Esophagus (tissue), 2 donors: ENCODE data around the gene NOL6. TPM values are rescaled to one million over a fixed set of nuclear protein-coding genes. Genes with fewer than 3 reads are reported as not detected.
"Not testable (repeated sequence)": the region's sequence is repeated elsewhere in the genome, so short reads cannot be mapped to it uniquely, and the experiment has no call there.

ENCODE experiments used
- H3K27ac ChIP-seq, 2 donors: one replicate each; pipeline ENCODE4 v1.5.1; 2013; ENCODE audit warnings: low read depth in 2 of 2, mild to moderate bottlenecking in 2 of 2, inconsistent platforms in 1 of 2, low read length in 1 of 2, moderate library complexity in 1 of 2
- H3K27me3 ChIP-seq, 2 donors: one replicate each; pipeline ENCODE4 v1.6.1; 2013; ENCODE audit warnings: low read length in 2 of 2, control low read depth in 1 of 2, mild to moderate bottlenecking in 1 of 2; ENCODE audit not compliant: insufficient read depth in 2 of 2, control insufficient read depth in 1 of 2
- H3K36me3 ChIP-seq, 2 donors: one replicate each; pipeline ENCODE4 v1.6.1; 2013; ENCODE audit warnings: low read length in 1 of 2; ENCODE audit not compliant: control insufficient read depth in 2 of 2, insufficient read depth in 2 of 2
- H3K4me1 ChIP-seq, 2 donors: one replicate each; pipeline ENCODE4 v1.6.1; 2013; ENCODE audit warnings: low read length in 1 of 2; ENCODE audit not compliant: control insufficient read depth in 2 of 2, insufficient read depth in 2 of 2
- H3K4me3 ChIP-seq, 2 donors: one replicate each; pipeline ENCODE4 v1.5.1; 2013; ENCODE audit warnings: low read length in 2 of 2, mild to moderate bottlenecking in 2 of 2, low read depth in 1 of 2, moderate library complexity in 1 of 2
- H3K9me3 ChIP-seq, 2 donors: one replicate each; pipeline ENCODE4 v1.6.1; 2013; ENCODE audit warnings: mild to moderate bottlenecking in 2 of 2, low read depth in 1 of 2, low read length in 1 of 2, moderate library complexity in 1 of 2; ENCODE audit not compliant: control insufficient read depth in 2 of 2, insufficient read depth in 1 of 2
- WGBS, 2 donors: extraction: QIAGEN DNeasy Blood & Tissue Kit; methylation state at CpG; one replicate each; pipeline ENCODE4 v1.1.7; 2013; 5-methylcytosine and 5-hydroxymethylcytosine counted together
- polyA plus RNA-seq, 2 donors: library from polyadenylated mRNA; stranded (reverse); fragments of 200-250 nt; gene quantifications; one replicate each; pipeline ENCODE4 v1.2.3, GENCODE V29; 2013
- donor health status: healthy with polysubstance abuse.
- donor health status: Bipolar disorder and iron deficiency.

NOL6 gene
- polyA plus RNA-seq, 2 donors = 25.2 to 29.2 TPM

DNA sequence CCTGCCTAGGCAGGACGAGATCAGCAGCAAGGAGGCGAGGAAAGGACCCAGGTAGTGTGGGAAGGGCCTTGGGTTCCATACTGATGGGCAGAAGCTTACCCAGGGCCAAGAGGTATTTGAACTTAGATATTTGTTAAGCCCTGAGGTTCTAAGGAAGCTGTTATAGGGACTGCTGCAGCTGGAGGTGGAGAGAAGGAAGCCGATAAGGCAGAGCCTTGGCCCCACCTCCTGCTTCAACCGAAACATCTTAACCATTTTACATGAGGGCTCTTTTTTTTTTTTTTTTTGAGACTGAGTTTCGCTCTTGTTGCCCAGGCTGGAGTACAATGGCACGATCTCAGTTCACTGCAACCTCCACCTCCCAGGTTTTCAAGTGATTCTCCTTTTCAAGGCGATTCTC is 17.8 kb downstream of the NOL6 start:
- Histone ChIP-seq H3K27me3 (no peaks in the 10 kb centered on the region), H3K27ac (no peak overlapping the region), H3K9me3 (no peaks in the 10 kb centered on the region), H3K4me1 (peaks cover 0 to 33% of the 10 kb centered on the region in 2 donors), H3K36me3 (no peaks in the 10 kb centered on the region), H3K4me3 (no peak overlapping the region)
- 84 to 88% methylated on average over 7 of the region's 7 CpGs for WGBS, 2 donors

DNA sequence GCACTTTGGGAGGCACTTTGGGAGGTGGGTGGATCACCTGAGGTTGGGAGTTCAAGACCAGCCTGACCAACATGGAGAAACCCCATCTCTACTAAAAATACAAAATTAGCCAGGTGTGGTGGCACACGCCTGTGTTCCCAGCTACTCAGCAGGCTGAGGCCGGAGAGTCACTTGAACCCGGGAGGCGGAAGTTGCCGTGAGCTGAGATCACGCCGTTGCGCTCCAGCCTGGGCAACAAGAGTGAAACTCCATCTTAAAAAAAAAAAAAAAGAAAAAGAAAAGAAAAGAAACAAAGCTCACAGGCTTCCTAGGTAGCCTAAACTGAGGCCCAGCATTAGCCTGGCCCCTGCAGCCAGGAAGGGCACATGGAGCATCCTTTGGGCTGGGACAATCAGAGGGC is 18.3 kb downstream of the NOL6 start:
- H3K4me1 ChIP-seq = peaks cover 0 to 30% of the 10 kb centered on the region in 2 donors
- not testable (repeated sequence) for H3K4me3 ChIP-seq, H3K9me3 ChIP-seq, H3K27ac ChIP-seq, H3K27me3 ChIP-seq, H3K36me3 ChIP-seq
- WGBS, 2 donors = 95 to 98% methylated on average over 8 of the region's 8 CpGs

DNA sequence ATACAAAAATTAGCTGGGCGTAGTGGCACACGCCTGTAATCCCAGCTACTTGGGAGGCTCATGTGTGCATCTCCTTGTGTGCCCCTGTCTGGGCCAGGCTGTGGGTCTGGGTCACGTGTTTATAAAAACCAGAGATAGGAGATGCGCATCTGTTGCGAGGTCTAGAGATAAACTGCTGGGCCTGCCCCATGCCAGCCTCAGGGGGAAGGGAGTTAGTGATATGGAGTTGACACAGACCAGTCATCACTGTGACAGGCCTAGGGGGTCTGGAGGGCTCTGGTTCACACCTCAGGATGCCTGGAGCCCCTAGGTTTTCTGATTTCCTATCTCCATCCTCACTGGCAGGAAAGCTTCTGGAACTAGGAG is 19.1 kb downstream of the NOL6 start:
- H3K27ac ChIP-seq, H3K9me3 ChIP-seq, H3K36me3 ChIP-seq, H3K4me3 ChIP-seq, H3K27me3 ChIP-seq: not testable (repeated sequence)
- WGBS, 2 donors = 80 to 88% methylated on average over 5 of the region's 5 CpGs
- peaks cover 0 to 26% of the 10 kb centered on the region in 2 donors for H3K4me1 ChIP-seq

DNA sequence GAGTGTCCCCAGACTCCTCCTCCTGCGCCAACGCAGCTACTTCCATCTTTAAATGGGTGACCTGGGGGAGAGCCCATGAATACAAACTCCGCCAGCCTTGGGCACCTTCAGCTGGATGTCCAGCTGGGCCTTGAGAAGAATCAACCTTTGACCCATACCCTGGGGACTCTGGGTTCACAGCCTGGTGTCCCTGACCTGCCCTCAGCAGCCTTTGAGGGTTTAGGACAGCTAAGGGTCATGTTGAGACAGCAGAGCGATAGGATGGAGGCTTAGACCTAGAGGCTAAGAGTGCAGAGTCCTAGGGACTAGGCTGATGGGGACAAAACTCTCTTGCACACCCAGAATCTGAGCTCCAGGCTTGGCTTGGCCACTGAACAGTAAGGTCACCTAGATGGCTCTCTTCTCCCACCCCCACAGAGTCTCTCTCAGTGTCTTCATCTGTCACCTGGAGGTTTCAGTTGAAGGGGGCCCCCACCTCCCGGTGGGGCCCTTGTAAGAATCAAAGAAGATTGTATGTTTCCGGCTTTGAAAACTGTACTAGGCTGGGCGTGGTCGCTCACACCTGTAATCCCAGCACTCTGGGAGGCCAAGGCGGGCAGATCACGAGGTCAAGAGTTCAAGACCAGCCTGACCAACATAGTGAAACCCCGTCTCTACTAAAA is 19.6 kb downstream of the NOL6 start:
- Histone ChIP-seq H3K27me3 (no peaks in the 10 kb centered on the region), H3K36me3 (no peaks in the 10 kb centered on the region), H3K27ac (peak overlapping the region; percentile 62 to 77), H3K4me3 (no peak overlapping the region), H3K9me3 (no peaks in the 10 kb centered on the region), H3K4me1 (peaks cover 0 to 22% of the 10 kb centered on the region in 2 donors)
- WGBS, 2 donors = 70 to 74% methylated on average over 11 of the region's 11 CpGs

DNA sequence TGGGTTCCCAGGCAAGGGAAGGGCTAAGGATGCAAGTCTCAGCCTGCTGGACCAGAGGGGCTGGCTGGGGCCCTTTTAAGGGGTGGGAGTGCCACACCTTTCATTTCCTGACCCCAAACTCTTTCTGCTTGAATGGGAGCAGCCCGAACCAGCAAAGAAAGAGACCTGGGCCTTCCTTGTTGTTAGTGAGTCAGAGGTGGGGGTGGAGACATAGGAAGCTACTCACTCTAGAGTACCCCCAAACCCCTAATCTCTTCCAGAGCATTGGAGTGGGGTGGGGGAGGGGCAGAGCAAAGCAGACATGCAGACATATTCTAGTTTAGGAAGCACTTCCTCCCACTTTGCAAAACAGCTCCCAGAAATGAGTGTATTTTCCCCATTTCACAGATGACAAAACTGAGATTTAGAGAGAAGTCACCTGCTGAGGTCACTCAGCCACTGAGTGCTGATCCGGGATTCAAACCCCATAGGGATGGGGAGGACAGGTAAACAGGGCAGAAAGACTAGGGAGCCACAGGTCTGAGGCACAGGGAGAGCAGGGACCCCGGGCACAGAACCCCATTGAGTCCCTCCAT is 20.4 kb downstream of the NOL6 start:
- Histone ChIP-seq H3K36me3 (no peaks in the 10 kb centered on the region), H3K9me3 (no peaks in the 10 kb centered on the region), H3K27ac (peak overlapping the region; percentile 62 to 77), H3K4me3 (no peak overlapping the region), H3K4me1 (peaks cover 0 to 18% of the 10 kb centered on the region in 2 donors), H3K27me3 (no peaks in the 10 kb centered on the region)
- 63 to 65% methylated on average over 3 of the region's 3 CpGs for WGBS, 2 donors

DNA sequence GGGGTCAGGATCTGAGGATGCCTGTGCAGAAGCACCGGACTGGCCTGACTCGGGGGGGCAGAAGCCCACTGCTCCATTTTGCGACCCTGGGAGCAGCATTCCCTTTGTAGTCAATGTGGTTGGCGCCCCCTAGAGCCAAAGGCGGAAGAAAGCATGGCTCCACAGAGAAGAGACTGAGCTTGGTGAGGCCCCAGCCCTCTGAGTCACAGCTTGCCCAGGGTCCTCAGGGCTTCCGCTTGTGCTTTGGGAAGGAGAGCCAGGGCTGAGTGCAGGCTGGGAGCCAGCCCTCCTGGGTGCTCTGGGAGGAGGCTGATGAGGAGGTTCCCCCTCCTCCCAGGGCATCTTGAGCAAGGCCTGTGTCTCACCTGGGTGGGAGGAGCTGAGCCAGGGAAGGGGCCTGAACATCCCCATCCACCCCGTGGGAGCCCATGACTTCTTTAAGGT is 20.9 kb downstream of the NOL6 start:
- no peaks in the 10 kb centered on the region for H3K9me3 ChIP-seq
- H3K4me1 ChIP-seq = peaks cover 2 to 20% of the 10 kb centered on the region in 2 donors
- H3K4me3 ChIP-seq = no peak overlapping the region
- no peaks in the 10 kb centered on the region for H3K27me3 ChIP-seq
- H3K27ac ChIP-seq = peak overlapping the region; percentile 62 to 77
- WGBS, 2 donors = 12 to 16% methylated on average over 7 of the region's 7 CpGs
- no peaks in the 10 kb centered on the region for H3K36me3 ChIP-seq

DNA sequence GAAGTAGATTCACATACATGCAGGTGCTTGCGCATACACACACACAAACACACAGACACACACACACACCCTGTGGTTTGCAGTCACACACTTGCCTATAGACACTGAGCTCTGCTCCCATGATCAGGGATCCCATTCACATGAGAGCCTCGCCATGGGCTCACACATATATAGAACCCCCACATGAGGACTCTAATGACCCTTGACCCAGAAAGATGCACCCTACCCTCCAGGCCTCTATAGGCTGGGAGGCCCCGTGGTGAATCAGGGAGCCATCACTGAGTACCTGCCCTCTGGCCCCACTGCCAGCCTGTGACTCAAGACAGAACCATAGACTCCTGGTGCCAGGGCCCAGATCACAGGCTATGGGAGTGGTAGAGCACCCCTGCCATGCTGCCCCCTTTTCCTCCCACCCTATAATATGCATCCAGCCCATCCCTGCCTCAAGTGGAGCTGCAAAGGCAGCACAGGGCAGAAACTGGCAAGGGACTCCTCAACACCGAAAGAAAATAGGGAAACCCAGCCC is 23.0 kb downstream of the NOL6 start:
- Histone ChIP-seq H3K36me3 (peaks cover 0 to 4% of the 10 kb centered on the region in 2 donors), H3K27ac (peak overlapping the region in 1 of 2 donors; percentile 38), H3K27me3 (no peaks in the 10 kb centered on the region), H3K9me3 (no peaks in the 10 kb centered on the region), H3K4me1 (peaks cover 2 to 18% of the 10 kb centered on the region in 2 donors), H3K4me3 (no peak overlapping the region)
- 80 to 82% methylated on average over 4 of the region's 4 CpGs for WGBS, 2 donors

DNA sequence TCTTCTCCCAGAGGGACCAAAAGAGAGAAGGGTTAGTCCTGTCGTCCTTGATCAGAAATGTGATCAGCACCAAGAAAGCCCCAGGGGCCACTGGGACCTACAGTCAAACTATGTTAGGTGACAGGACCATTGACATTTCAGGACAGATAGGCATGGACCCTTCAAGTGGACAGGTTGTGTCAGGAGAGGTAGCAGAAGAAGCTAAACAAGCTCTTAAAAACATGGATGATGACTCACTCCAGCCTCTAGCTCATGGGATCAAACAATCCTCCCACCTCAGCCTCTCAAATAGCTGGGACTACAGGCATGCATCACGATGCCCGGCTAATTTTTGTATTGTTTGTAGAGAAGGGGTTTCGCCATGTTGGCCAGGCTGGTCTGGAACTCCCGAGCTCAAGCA is 24.0 kb downstream of the NOL6 start:
- WGBS, 2 donors = 82 to 84% methylated on average over 5 of the region's 5 CpGs
- H3K9me3 ChIP-seq = no peaks in the 10 kb centered on the region
- no peaks in the 10 kb centered on the region for H3K27me3 ChIP-seq

DNA sequence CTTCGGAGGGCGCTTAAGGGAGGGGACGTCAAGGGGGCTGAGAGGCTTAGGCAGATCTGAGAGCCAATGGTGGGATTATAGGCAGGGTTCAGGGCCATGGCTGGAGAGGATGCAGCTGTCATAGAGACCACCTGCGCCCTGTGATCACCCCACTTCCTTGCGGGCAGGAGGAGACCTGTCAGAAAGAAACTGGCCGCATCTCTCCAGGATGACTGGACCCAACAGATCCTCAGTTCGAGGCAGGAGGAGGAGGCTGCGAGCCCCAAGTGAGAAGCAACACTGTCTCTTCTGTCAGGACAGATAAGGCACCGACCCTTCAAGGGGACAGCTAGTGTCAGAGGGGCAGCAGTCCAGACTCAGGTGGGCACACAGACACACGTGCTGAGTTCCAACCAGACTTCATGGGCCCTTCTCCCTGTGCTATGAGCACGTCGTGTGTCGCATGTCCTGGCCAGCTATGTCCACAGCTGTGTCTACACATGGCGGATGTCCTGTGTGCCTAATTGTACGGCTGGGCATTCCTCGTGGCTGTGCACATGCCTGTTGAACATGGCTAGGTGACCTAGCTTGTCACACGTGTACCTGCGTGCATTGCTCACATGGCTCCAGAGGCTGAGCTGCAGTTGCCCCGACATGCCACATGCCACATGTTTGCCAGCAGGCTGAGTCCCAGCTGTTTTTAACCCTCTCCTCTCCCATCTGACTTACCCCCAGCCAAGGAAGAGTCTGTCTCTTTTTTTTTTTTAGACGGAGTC is 25.7 kb downstream of the NOL6 start:
- Histone ChIP-seq H3K27me3 (no peaks in the 10 kb centered on the region), H3K4me1 (peaks cover 5 to 24% of the 10 kb centered on the region in 2 donors), H3K4me3 (peak overlapping the region; percentile 56 to 86), H3K27ac (peak overlapping the region; percentile 89 to 95), H3K9me3 (no peaks in the 10 kb centered on the region), H3K36me3 (peaks cover 5 to 19% of the 10 kb centered on the region in 2 donors)
- WGBS, 2 donors = 20 to 30% methylated on average over 20 of the region's 20 CpGs

More for the DNA sequence above, 24.0 kb downstream of the NOL6 start:
- H3K4me1 ChIP-seq = peaks cover 2 to 22% of the 10 kb centered on the region in 2 donors
- no peak overlapping the region for H3K27ac ChIP-seq
- no peak overlapping the region for H3K4me3 ChIP-seq
- H3K36me3 ChIP-seq = peaks cover 0 to 8% of the 10 kb centered on the region in 2 donors
